Subcutaneous adipose tissue (tissue), 4 donors: ENCODE results near the gene MCM5. TPM values are rescaled to one million over a fixed set of nuclear protein-coding genes. Genes with fewer than 3 reads are reported as not detected.

ENCODE experiments used
- total RNA-seq, 4 donors: library from RNA; depleted of rRNA; stranded (reverse); fragments of >200 nt; gene quantifications; one replicate each; pipeline ENCODE4 v1.1.0, GENCODE V29; 2016
- TF ChIP-seq, protein P1 (sequence below): fragments of 450-650 bp; IDR thresholded peaks from one replicate; pipeline ENCODE4 v1.5.1; 2016; ENCODE audit warnings: low read depth, mild to moderate bottlenecking, control low read depth, antibody characterized with exemption, moderate library complexity

MCM5 gene
- total RNA-seq, 4 donors from 2014 or later = 9.6 to 25.7 (median 17.3) TPM

DNA sequence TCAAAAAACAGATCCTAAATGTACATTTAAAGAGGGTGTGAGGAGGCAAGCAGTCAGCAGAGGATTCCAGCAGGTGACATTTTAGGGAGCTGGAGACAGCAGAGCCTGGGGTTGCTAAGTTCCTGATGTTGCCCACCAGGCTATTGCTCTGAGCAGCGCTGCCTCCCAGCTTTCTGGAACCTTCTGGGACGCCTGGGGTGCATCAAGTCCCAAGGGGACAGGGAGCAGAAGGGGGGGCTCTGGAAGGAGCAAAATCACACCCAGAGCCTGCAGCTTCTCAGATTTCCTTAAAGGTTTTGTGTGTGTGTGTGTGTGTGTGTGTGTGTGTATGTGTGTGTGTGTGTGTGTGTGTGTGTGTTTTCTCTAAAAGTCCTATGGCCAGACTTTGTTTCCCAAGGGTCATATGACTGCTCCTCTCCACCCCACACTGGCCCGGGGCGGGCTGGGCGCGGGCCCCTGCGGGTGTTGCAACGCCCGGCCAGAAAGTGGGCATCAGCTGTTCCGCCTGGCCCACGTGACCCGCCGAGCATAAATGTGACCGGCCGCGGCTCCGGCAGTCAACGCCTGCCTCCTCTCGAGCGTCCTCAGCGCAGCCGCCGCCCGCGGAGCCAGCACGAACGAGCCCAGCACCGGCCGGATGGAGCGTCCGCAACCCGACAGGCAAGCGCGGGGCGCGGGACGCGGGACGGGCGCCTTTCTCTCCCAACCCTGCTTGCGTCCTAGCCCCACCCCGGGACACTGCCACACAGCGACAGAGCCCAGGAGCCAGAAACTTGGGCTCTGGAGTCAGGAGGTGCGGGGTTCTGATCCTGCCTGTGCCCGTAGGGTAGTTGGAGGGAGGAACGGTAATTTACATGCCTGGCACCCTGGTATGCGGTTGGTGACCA is 19.2 kb upstream of the MCM5 start, which contains the start of gene HMOX1:
Gene HMOX1 (plus strand): TSS at position 560 of the 887 bp plus-strand sequence. CDS start 78 bp downstream, at position 638.
- TF ChIP-seq, protein P1, sequence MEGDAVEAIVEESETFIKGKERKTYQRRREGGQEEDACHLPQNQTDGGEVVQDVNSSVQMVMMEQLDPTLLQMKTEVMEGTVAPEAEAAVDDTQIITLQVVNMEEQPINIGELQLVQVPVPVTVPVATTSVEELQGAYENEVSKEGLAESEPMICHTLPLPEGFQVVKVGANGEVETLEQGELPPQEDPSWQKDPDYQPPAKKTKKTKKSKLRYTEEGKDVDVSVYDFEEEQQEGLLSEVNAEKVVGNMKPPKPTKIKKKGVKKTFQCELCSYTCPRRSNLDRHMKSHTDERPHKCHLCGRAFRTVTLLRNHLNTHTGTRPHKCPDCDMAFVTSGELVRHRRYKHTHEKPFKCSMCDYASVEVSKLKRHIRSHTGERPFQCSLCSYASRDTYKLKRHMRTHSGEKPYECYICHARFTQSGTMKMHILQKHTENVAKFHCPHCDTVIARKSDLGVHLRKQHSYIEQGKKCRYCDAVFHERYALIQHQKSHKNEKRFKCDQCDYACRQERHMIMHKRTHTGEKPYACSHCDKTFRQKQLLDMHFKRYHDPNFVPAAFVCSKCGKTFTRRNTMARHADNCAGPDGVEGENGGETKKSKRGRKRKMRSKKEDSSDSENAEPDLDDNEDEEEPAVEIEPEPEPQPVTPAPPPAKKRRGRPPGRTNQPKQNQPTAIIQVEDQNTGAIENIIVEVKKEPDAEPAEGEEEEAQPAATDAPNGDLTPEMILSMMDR = no peak

DNA sequence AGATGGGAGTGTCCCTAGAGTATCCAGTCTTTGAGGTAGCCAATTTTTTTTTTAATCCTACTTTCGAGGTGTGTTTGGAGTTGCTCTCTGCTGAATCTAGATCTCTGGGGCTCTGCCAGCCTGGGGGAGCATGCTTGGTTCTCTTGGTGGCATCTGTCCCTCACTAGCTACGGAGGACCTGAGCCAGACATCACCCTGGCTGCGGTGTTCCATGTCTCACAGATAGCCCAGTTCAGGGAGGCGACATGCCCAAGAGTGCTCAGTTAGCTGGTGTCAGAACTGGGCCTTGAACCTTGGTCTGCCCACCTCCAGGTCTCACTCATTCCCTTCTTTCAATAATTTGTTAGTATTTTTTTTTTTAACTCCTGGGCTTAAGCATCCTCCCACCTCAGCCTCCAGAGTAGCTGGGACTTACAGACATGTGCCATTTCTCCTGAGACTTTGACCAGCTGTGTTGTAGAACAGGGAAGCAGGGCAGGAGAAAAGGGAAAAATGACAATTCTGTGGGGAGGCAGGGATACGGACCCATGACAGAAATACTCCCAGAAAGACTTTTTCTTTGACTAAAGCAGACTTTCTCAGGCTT is 18.4 kb upstream of the MCM5 start:
- TF ChIP-seq, protein P1 = no peak

DNA sequence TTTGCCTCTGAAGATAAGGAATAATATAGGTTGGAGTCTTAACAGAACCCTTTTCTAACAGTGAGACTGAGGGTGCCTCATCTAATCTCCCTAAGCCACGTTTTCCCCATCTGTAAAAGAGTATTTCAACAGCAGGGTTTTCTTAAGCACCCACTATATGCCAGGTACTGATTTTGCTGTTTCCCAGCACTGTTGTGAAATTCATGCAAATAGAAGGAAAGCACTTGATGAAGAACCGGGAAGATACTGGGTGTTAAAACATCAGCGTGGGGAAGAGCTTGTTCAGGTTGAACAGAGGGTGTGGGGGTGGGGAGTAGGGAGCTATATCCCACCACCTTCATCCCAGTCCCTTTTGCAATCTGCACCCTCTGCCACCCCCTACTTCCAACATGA is 16.3 kb upstream of the MCM5 start:
- TF ChIP-seq, protein P1 = no peak

DNA sequence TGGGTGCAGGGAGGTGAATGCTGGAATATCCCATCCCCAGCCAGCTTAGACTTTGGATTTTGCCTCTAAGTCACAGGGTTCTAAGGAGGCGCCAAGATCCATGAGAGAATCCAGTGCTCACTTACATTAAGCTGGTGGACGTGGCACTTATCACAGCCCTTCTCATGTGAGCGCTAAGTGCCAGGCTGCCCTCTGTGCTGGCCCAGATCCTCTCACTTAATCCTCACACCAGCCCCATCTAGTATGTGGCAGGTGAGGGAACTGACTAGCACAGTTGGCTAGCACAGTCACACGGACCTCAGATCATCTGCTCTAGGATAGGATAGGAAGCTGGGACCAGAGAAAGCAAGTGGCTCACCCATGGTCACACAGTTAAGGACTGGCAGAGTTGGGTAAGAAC is 15.4 kb upstream of the MCM5 start:
- TF ChIP-seq, protein P1 = no peak

DNA sequence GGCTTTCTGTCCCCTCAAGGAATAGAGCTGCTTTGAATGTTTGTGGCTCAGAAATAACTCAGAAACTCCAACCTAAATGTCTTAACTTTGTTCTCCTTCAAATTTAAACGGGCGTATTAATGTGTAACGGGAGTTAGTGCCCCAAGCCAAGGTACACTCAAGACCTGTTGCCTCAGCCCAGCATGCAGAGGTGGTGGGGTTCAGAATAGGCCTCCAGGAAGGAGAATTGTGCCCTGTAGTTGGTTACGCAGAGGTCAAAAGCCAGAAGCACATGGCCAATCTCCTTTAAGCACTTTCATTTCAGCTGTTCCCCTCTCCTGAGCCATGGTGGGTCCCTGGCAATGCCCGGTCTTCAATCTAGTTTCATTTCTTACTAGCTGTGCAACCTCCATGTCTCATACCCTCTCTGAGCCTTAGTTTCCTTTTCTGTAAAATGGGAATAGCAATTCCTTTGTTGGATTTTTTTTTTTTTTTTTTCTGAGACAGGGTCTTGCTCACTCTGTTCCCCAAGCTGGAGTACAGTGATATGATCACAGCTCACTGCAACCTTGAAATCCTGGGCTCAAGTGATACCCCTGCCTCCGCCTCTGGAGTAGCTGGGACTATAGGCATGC is 14.9 kb upstream of the MCM5 start:
- TF ChIP-seq, protein P1 = no peak

DNA sequence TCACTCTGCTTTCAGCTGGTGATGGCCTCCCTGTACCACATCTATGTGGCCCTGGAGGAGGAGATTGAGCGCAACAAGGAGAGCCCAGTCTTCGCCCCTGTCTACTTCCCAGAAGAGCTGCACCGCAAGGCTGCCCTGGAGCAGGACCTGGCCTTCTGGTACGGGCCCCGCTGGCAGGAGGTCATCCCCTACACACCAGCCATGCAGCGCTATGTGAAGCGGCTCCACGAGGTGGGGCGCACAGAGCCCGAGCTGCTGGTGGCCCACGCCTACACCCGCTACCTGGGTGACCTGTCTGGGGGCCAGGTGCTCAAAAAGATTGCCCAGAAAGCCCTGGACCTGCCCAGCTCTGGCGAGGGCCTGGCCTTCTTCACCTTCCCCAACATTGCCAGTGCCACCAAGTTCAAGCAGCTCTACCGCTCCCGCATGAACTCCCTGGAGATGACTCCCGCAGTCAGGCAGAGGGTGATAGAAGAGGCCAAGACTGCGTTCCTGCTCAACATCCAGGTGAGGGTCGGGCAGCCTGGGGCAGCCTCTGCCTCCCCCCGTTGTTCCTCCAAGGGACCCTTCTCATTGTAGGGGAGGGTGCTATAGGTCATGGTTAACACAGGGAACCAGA is 13.2 kb upstream of the MCM5 start:
- TF ChIP-seq, protein P1 = no peak
